HG03103 (cell line): ENCODE results near the gene SNAP29.
"Not testable (repeated sequence)": the region's sequence is repeated elsewhere in the genome, so short reads cannot be mapped to it uniquely, and the experiment has no call there.

Source experiments
- ATAC-seq: cut with Tn5 transposase; IDR thresholded peaks from one replicate; pipeline ENCODE4 v1.9.1; 2021; ENCODE audit warnings: low read depth; ENCODE audit not compliant: unreplicated experiment

SNAP29 gene

GRCh38 chr22:20834206-20834605 is 24.6 kb upstream of the SNAP29 start:
- ATAC-seq: no peak

DNA sequence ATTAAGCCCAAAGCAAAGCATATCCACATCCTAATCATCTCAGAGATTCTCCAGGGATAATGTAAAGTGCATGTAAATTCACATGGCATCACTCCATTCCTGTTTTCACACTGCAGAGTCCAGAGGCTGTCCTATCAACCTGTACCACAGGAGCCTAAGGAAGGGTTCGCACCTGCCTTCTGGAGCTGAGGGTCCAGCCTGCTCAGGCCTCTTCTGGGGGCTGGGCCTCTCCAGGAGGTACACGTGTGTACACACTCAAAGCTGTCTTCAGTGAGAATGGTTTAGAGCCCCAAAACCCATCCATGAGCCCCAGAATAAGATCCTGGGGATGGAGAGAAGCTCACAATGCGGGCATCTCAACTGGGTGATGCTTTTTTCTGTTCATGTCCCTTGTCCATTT is 24.1 kb upstream of the SNAP29 start:
- no peak for ATAC-seq

- no peak for ATAC-seq
Observed at GRCh38 chr22:20836987-20837823, 21.6 kb upstream of the SNAP29 start.

DNA sequence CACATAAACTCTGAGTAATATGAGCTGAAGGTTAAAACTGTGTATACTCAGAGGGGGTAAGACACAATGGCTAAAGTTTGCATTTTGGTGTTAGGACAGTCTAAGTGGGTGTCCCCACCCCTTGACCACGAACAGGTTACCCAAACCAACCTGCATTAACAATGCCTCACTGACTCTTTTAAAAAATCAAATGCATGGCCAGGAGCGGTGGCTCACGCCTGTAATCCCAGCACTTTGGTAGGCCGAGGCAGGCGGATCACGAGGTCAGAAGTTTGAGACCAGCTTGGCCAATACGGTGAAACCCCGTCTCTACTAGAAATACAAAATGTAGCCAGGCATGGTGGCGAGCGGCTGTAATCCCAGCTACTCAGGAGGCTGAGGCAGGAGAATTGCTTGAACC is 19.5 kb upstream of the SNAP29 start:
- ATAC-seq: not testable (repeated sequence)

DNA sequence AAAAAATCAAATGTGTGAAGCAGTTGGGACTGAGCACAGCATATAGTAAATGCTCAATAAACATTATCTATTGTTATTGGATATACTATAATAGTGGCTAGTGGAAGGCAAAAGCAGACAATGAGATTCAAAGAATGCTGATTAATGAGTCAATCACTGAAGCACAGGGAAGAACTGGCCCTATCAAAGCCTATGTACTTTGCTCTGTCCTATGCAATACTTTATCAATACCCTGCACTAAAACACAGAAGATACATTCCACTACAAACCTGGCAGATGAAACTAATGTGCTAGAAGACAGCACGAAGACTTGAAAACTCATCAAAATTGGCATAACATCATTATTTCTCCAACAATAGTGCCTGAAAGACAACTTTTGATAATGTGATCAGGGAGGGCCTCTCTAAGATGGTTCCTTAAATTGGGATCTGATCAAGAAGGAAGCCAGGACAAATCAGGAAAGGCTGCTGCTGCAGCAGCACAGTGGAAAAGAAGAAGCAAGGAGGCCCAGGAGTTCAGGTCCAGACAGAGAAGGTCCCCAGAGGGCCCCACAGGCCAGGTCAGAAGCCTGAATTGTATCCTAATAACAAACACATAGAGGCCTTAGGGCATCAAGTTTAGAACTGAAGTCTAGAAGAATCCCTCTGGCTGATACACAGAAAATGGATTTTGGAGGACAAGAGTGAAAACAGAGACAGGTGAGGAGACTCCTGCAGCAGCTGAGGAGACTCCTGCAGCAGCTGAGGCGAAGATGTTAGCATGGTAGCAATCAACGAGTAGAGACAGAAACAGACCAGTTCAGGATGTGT is 18.8 kb upstream of the SNAP29 start:
- no peak for ATAC-seq

DNA sequence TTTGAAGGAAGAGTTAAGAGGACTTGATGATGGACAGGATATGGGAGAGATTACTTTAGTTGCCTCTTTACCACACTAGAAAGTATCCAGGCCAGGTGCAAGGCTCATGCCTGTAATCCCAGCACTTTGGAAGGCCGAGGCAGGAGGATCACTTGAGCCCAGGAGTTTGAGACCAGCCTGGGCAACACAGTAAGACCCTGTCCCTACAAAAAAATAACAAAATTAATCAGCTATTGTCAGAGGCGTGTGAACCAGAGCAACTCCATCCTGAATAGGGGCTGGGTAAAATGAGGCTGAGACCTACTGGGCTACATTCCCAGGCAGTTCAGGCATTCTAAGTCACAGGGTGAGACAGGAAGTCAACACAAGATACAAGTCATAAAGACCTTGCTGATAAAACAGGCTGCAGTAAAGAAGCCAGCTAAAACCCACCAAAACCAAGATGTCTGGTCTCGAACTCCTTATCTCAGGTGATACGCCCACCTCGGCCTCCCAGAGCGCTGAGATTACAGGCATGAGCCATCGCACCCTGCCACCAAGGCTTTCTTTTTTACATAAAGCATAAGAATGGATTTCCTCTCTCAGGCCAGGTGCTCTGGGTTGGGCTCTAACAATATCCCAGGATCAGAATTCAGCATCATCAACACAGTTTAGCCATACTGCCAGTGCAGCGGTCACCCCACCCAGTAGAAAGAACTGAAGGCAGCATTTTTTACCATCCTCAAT is 18.0 kb upstream of the SNAP29 start:
- no peak for ATAC-seq

GRCh38 chr22:20843501-20843900 is 15.3 kb upstream of the SNAP29 start:
- ATAC-seq: no peak

- ATAC-seq: no peak
Observed at GRCh38 chr22:20844055-20845037, 14.5 kb upstream of the SNAP29 start.

GRCh38 chr22:20847318-20847822 is 11.4 kb upstream of the SNAP29 start:
- ATAC-seq: no peak

- no peak for ATAC-seq
Observed at GRCh38 chr22:20852076-20852475, 6.7 kb upstream of the SNAP29 start.

GRCh38 chr22:20852503-20852902 is 6.3 kb upstream of the SNAP29 start:
- ATAC-seq: no peak

DNA sequence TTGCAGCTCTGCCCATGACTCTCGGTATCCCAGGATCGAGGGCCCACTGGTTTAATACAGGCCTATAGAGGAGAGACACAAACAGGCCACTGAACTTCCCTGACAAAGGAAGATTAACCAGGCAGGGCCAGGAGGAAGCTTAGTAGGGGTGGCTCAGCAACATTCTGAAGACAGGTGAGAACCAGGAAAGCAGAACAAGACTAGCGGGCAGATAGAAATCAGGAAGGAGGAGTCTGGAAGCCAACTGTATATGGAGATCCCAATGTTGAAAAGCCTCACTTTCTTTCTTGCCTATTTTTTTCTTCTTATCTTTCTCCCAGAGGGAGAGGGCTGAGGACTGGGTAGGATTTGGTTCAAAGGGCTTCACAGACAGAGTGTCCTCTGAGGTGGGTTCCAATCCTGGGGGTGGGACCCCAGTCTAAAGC is 5.6 kb upstream of the SNAP29 start:
- no peak for ATAC-seq

DNA sequence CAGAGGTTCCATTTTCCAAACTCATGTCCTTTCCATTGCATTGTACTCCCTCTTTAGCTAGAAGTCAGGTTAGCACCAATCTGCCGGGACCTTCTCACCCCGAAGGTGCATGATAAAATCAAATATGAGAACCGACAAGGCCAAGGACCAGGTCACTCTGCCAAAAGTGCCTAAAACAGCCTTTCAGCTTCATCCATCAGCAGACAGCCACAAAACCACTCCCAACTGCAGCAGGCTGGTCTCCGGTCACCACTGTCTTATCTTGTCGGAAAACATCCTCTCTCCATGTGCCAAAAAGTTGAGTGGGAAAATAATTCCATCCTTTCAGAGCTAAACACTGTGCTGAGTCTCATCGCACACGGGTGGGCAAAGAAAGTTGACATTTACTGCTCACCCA is 1.6 kb upstream of the SNAP29 start:
- no peak for ATAC-seq

DNA sequence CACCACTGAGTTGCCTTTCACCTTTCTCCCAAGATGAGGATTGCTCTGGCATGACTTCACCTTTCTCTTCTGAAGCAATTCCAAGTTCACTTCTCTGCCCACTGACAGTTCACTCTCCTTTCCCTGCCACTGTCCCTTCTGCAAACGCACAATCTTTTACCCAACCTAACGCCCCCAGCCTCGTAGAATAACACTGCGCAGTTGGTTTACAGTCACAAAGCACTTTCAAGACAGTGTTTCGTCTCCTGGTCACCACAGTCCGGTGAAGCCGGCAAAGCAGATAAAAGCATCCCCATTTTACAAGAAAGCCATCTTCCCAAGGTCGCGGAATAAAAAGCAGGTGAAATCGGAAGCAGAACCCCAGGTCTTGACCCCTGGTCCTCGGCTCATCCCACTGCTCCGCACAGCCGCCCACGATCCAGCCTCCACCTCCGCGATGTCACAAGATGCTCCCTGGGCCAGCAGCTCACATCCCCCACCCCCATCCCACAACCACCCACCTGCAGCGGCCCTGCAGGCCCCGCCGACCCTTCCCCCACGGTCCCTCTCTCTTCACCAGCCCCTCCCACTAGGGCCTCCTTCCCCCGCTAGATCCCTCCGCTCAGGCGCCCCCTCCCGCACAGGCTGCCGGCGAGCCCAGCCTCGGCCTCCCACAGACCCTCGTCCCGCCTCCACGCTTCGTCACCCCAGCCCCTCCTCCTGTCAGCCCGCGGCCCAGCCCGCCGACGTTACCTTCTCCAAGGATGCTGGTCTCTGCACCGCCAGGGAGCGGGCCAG is 781 bp upstream of the SNAP29 start:
- ATAC-seq: peak; percentile 34

DNA sequence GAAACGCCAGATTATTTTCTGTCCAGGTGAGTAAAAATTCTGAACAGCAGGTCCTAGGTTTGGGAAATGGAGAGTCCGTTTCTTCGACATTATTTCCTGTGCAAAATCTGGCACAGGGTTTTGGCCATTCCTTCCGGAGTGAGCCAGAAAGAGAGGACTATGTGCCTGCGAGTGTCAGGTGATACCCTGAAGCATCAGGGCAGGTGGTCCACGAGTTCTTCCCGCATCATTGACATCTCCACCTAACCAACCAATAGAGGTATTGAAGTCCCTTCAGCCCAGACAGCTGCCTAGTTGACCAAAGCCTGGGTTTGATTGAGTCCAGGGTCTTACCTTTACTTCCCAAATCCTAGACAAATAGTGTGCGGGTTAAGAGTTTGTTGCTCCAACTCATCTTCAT is 808 bp downstream of the SNAP29 start:
- no peak for ATAC-seq

GRCh38 chr22:20862540-20862939 is 3.7 kb downstream of the SNAP29 start:
- no peak for ATAC-seq

DNA sequence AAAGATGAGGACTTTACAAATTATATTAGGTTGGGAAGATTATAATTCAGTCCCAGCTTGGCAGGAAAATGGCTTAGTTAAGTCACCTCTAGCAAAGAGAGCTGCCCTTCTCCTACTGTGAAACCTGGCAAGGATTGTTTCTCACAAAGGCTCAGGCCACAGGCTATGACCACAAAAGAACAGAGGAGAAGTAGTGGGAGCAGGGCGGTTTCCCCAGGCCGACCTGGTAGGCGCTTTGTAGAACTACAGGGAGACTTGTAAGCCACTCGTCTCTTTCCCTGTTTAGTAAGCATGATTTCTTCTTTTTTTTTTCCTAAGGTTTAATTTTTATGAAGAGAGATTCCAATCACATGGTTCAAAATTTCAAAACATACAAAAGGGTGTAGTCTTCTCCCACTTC is 4.6 kb downstream of the SNAP29 start:
- no peak for ATAC-seq

DNA sequence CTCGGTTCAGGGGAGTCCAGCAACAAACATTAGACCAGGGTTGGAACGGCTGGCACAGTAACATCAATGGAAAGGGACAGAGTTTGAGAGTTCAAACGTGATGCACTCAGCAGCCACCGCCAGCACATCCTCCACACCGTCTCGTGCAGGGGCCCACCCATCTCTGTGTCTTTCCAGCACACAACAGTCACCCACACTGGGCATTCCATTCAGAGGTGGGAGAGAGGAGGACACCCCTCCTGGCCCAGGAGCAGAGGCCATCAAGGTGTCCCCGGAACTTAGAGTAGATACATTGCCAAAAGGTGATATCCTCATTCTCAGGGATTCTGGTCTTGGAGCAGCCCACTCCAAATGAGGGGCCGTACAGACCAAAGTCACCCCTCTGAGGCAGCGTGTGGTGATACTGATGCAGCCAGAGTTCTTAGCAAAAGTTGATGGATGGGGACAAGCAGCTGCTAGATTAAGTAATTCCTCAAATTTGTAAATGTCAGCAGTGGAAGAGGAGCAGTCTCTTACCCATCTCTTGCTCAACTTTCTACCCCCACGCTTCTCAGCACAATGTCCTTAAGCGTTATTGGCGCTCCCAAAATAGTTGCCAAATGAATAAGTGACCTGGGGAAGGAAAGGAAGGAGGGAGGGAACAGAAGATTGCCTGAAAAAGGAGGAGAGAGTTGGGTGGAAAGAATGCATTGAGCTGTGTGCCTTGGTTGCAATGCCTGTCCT is 5.5 kb downstream of the SNAP29 start:
- ATAC-seq: no peak
